ENCODE measurements around the gene TBC1D3L. TPM values are rescaled to one million over a fixed set of nuclear protein-coding genes. Genes with fewer than 3 reads are reported as not detected.
"Not testable (repeated sequence)": the region's sequence is repeated elsewhere in the genome, so short reads cannot be mapped to it uniquely, and the experiment has no call there.

Gene TBC1D3L
- 3.3 TPM for total RNA-seq

GRCh38 chr17:37988960-37989359, at the start of gene TBC1D3L:
TBC1D3L (minus strand) TSS chr17:37989060; CDS start chr17:37987520, 1,540 bp downstream.
- not testable (repeated sequence) for FAIRE-seq; DNase-seq (ENCODE audit: low spot score in 2 of 2)

GRCh38 chr17:38003676-38004075, 14.8 kb upstream of the TBC1D3L start, which contains the start of gene TBC1D3D:
TBC1D3D (plus strand) TSS chr17:38003976; CDS start chr17:38005561, 1,585 bp downstream.
- DNase-seq (ENCODE audit: low spot score in 2 of 2); FAIRE-seq: not testable (repeated sequence)

Small RNA genes lying within 50 kb of the gene (small RNA-seq; reads per million reads assigned to genes)
- gene RF00001, result not detected

Other genes with a start within 250 kb of the TBC1D3L start
- not detected for gene HNF1B, start 244.0 kb downstream of the TBC1D3L start, total RNA-seq
- not detected for gene TBC1D3K, start 64.6 kb downstream of the TBC1D3L start, total RNA-seq
- not detected for gene TBC1D3D, start 14.9 kb upstream of the TBC1D3L start, total RNA-seq
- not detected for gene TBC1D3C, start 79.6 kb upstream of the TBC1D3L start, total RNA-seq
- gene TBC1D3E, start 138.9 kb upstream of the TBC1D3L start, total RNA-seq, result 0.41 TPM
- not detected for gene TBC1D3, start 203.5 kb upstream of the TBC1D3L start, total RNA-seq

Measured in frontal cortex (tissue), 4 donors.